Keratinocyte (primary cell): ENCODE results near the gene SMU1. TPM values are rescaled to one million over a fixed set of nuclear protein-coding genes. Genes with fewer than 3 reads are reported as not detected.

Experiments used
- DNase-seq: peaks from one replicate; pipeline ENCODE4 v3.0.0-alpha.2; 2011; ENCODE audit warnings: low read depth, missing footprints, low spot score
- FAIRE-seq: peaks from 2 replicates; lab custom pipeline; 2011; peaks lifted over from hg19 to GRCh38; lab: Jason Lieb, UNC
- H2AFZ ChIP-seq: 2 replicates; pipeline ENCODE4 v1.6.0; 2012; ENCODE audit warnings: low read length, control low read depth, inconsistent platforms; ENCODE audit not compliant: control insufficient read depth
- H3K27ac ChIP-seq: 2 replicates; pipeline ENCODE4 v1.5.1; 2011; ENCODE audit warnings: low read length; ENCODE audit not compliant: control insufficient read depth, insufficient read depth
- H3K27me3 ChIP-seq: 3 replicates; pipeline ENCODE4 v1.6.0; 2011; ENCODE audit warnings: low read length; ENCODE audit not compliant: control insufficient read depth, insufficient read depth; ENCODE audit errors: extremely low read depth
- H3K36me3 ChIP-seq, 2 experiments: 2 replicates in 1 of 2; 3 replicates in 1 of 2; pipeline ENCODE4 v1.5.1; 2011; ENCODE audit warnings: low read length in 2 of 2, mild to moderate bottlenecking in 1 of 2; ENCODE audit not compliant: control insufficient read depth in 2 of 2, insufficient read depth in 2 of 2; ENCODE audit errors: extremely low read depth in 1 of 2
- H3K4me1 ChIP-seq: 3 replicates; pipeline ENCODE4 v1.5.1; 2011; ENCODE audit warnings: low read length; ENCODE audit not compliant: control insufficient read depth, insufficient read depth; ENCODE audit errors: extremely low read depth
- H3K4me2 ChIP-seq: 3 replicates; pipeline ENCODE4 v1.6.0; 2011; ENCODE audit warnings: low read depth, low read length; ENCODE audit not compliant: control insufficient read depth, insufficient read depth; ENCODE audit errors: extremely low read depth
- H3K4me3 ChIP-seq, 3 experiments: fragments of 200-600 bp in 1 of 3; sonication (generic) in 1 of 3; 2 replicates in 2 of 3; 3 replicates in 1 of 3; pipeline ENCODE4 v1.5.1; 2011 to 2016; ENCODE audit warnings: low read length in 3 of 3, mild to moderate bottlenecking in 3 of 3, control low read depth in 2 of 3, inconsistent platforms in 1 of 3, low read depth in 1 of 3, mixed read lengths in 1 of 3, mixed run types in 1 of 3, moderate library complexity in 1 of 3; ENCODE audit not compliant: control insufficient read depth in 2 of 3, insufficient read depth in 2 of 3; ENCODE audit errors: extremely low read depth in 1 of 3
- H3K79me2 ChIP-seq: 2 replicates; pipeline ENCODE4 v1.6.0; 2012; ENCODE audit warnings: low read length; ENCODE audit not compliant: control insufficient read depth, insufficient read depth
- H3K9ac ChIP-seq: 3 replicates; pipeline ENCODE4 v1.6.0; 2011; ENCODE audit warnings: low read length; ENCODE audit not compliant: control insufficient read depth, insufficient read depth; ENCODE audit errors: extremely low read depth
- H3K9me1 ChIP-seq: 3 replicates; pipeline ENCODE4 v1.6.0; 2011; ENCODE audit warnings: low read length; ENCODE audit not compliant: control insufficient read depth, insufficient read depth; ENCODE audit errors: extremely low read depth
- H3K9me3 ChIP-seq: 2 replicates; pipeline ENCODE4 v1.5.1; 2012; ENCODE audit warnings: low read depth, low read length; ENCODE audit not compliant: control insufficient read depth
- H4K20me1 ChIP-seq: 3 replicates; pipeline ENCODE4 v1.6.0; 2011; ENCODE audit warnings: low read length; ENCODE audit not compliant: control insufficient read depth, insufficient read depth; ENCODE audit errors: extremely low read depth
- EZH2 ChIP-seq: IDR thresholded peaks from one replicate; pipeline ENCODE4 v1.6.1; 2012; ENCODE audit warnings: inconsistent platforms, mild to moderate bottlenecking, low read length, moderate library complexity
- dilution Hi-C: fragments of 300-500 bp; cut with MboI; formaldehyde crosslinking; loops from one replicate; pipeline ENCODE4 v1.7.0; 2020; ENCODE audit warnings: low sequenced_read_pairs; ENCODE audit not compliant: extremely low pct_ligation_motif_present
- polyA plus RNA-seq, 5 experiments: library from polyadenylated mRNA; depleted of rRNA in 3 of 5; stranded (reverse) in 3 of 5; stranded (forward) in 1 of 5; unstranded in 1 of 5; fragments of >200 nt; gene quantifications; 1 replicate in 1 of 5; 2 replicates in 3 of 5; 3 replicates in 1 of 5; pipeline versions ENCODE4 v1.2.1 to v1.2.3, GENCODE V29; 2011 to 2012; ENCODE audit warnings: missing spikeins in 2 of 5, low read depth in 1 of 5, low replicate concordance in 1 of 5
- TF ChIP-seq, protein P1 (sequence below), 3 experiments: IDR thresholded peaks in 1 of 3; conservative IDR thresholded peaks in 1 of 3; optimal IDR thresholded peaks in 1 of 3; 2 replicates in 2 of 3; 3 replicates in 1 of 3; pipeline versions ENCODE3 to v1.5.1; 2011; ENCODE audit warnings: low read length in 3 of 3, mild to moderate bottlenecking in 3 of 3, moderate library complexity in 2 of 3, control low read depth in 1 of 3, inconsistent platforms in 1 of 3; ENCODE audit not compliant: insufficient read depth in 2 of 3; ENCODE audit errors: extremely low read depth in 1 of 3

The SMU1 gene
- polyA plus RNA-seq, 1 donor (not counting 4 experiments of a cell fraction or from before 2014, with no cell fraction given), result 20.3 TPM

DNA sequence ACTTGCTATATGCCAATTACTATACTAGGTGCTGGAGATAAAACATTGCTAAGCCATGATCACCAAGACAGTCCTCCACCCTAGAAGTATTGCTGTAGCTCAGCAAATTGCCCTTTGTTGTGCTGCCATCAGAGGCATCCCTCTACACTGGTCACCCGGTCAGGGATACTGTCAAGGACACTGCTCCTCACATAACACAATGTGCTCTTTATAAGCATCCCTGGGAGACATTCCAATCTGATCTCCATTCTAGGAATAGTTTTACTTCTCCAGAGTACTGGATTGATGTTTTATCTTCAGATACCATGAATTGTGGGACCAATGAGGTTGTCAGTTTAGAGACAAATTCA, 61.8 kb downstream of the SMU1 start:
- Histone ChIP-seq H3K9me1 (no peaks in the 10 kb centered on the region), H3K79me2 (peaks cover 8% of the 10 kb centered on the region), H3K9me3 (no peaks in the 10 kb centered on the region), H3K27ac (no peak overlapping the region), H3K4me1 (no peaks in the 10 kb centered on the region), H4K20me1 (no peaks in the 10 kb centered on the region), H3K4me2 (no peak overlapping the region), H3K4me3 (no peak overlapping the region), H2AFZ (no peak overlapping the region), H3K27me3 (no peaks in the 10 kb centered on the region), H3K9ac (no peak overlapping the region), H3K36me3 (peaks cover 0 to 3% of the 10 kb centered on the region in 2 experiments)
- DNase-seq (no peak), FAIRE-seq (no peak)
- dilution Hi-C loops, result no loop called here
- no peak for TF ChIP-seq EZH2
- TF ChIP-seq, protein P1, sequence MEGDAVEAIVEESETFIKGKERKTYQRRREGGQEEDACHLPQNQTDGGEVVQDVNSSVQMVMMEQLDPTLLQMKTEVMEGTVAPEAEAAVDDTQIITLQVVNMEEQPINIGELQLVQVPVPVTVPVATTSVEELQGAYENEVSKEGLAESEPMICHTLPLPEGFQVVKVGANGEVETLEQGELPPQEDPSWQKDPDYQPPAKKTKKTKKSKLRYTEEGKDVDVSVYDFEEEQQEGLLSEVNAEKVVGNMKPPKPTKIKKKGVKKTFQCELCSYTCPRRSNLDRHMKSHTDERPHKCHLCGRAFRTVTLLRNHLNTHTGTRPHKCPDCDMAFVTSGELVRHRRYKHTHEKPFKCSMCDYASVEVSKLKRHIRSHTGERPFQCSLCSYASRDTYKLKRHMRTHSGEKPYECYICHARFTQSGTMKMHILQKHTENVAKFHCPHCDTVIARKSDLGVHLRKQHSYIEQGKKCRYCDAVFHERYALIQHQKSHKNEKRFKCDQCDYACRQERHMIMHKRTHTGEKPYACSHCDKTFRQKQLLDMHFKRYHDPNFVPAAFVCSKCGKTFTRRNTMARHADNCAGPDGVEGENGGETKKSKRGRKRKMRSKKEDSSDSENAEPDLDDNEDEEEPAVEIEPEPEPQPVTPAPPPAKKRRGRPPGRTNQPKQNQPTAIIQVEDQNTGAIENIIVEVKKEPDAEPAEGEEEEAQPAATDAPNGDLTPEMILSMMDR (optimal IDR thresholded peaks at IDR 0.05 in 1 of 3, IDR thresholded peaks at IDR 0.05 in 1 of 3, conservative IDR thresholded peaks at IDR 0.05 in 1 of 3; ENCODE audit: extremely low read depth in 1 of 3, insufficient read depth in 2 of 3, low read length in 3 of 3), result no peak

DNA sequence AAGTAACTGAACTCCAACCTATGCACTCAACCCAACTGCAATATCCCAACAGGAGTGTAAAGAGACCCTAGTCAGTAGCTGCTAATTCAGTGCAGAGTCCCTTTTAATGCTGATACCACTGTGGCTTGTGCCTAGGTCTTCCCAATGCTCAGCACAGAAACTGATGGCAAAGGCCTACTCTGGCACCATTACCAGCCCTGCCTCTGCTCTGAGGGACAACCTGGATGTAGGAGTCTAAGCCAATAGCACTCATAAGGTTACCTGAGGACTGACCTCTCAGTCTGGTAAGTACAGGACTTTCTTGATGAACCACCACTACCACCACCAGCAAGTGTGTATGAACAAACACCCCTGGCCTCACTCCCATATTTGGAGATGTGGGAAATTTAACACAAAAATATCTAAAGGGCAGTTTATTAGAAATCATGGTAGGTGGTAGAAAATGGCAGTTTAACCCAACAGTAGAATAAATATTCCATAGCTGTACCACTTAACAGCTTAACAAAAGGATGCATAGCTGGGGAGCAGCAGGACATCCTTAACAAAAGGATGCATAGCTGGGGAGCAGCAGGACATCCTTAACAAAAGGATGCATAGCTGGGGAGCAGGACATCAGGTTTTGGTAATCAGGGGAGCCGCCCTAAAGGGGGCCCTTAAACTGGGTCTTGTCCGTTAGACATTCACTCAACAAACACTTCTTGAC, 62.4 kb downstream of the SMU1 start:
- Histone ChIP-seq H3K79me2 (peaks cover 5% of the 10 kb centered on the region), H3K27me3 (no peaks in the 10 kb centered on the region), H3K9me1 (no peaks in the 10 kb centered on the region), H3K4me3 (no peak overlapping the region), H3K4me1 (no peaks in the 10 kb centered on the region), H3K27ac (no peak overlapping the region), H3K9ac (no peak overlapping the region), H3K9me3 (no peaks in the 10 kb centered on the region), H3K36me3 (no peaks in the 10 kb centered on the region), H4K20me1 (no peaks in the 10 kb centered on the region), H2AFZ (no peak overlapping the region), H3K4me2 (no peak overlapping the region)
- FAIRE-seq, result no peak
- dilution Hi-C loops, result no loop called here
- no peak for DNase-seq
- no peak for TF ChIP-seq EZH2
- TF ChIP-seq, protein P1 (optimal IDR thresholded peaks at IDR 0.05 in 1 of 3, IDR thresholded peaks at IDR 0.05 in 1 of 3, conservative IDR thresholded peaks at IDR 0.05 in 1 of 3; ENCODE audit: extremely low read depth in 1 of 3, insufficient read depth in 2 of 3, low read length in 3 of 3), result no peak
